ENCODE results near the gene CLCA4. TPM values are rescaled to one million over a fixed set of nuclear protein-coding genes. Genes with fewer than 3 reads are reported as not detected.

CLCA4 gene
- total RNA-seq, 1 experiment from 2014 or later = 0.08 TPM

DNA sequence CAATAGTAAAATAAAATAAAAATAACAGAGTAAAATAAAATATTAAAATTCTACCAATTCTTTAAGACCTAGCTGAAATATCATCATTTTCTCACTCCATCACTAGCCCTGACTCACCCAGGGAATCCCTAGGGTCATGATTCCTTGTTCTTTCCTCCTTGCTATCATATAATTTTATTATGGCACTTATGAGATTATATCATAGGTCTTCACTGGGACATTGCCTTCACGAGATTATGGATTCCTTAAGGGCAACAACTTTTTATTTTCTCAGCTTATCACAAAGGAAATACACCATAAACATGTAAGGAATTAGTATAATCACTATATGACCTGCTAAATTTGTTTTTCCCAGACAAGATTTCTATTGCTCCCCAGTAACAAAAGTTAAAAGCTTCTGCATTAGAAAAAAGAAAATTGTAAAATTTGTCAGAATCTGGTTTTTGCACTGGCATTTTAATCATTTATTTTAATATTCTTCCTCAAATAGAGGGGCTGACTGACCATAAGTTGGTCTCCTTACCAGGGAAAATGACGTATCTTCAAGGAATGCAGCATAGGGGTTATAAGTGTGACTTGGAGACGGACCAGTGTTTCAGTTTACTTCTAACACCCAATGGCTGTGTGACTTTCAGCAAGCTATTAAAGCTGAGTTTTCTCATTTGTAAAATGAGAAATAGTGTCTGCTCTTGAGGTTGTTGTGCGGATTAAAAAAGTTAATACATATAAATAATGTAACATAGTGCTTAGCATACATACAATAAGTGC is 8.8 kb upstream of the CLCA4 start:
- Histone ChIP-seq H3K9me3 (ENCODE audit: control insufficient read depth, insufficient read depth, low read depth, low read length) (no peaks in the 10 kb centered on the region), H3K36me3 (ENCODE audit: control insufficient read depth, insufficient read depth, low read length) (no peaks in the 10 kb centered on the region), H3K4me3 (ENCODE audit: low read depth in 2 of 2, low read length in 2 of 2) (no peak overlapping the region), H3K4me1 (ENCODE audit: control insufficient read depth, insufficient read depth, low read length) (no peaks in the 10 kb centered on the region), H3K27me3 (ENCODE audit: control insufficient read depth, insufficient read depth, low read length) (no peaks in the 10 kb centered on the region; the same call in 1 of the 2 replicates), H3K27ac (ENCODE audit: low read length) (no peak overlapping the region)
- ATAC-seq (no peak), DNase-seq (ENCODE audit: low read depth, low spot score) (no peak)
- BruUV-seq (replicated peaks) = no TSS peak
- TF ChIP-seq SIN3A (IDR thresholded peaks at IDR 0.05; ENCODE audit: borderline replicate concordance, insufficient read depth, low read depth, low read length) (no peak), POLR2AphosphoS5 (IDR thresholded peaks at IDR 0.05; ENCODE audit: low read depth, low read length) (no peak), TCF7L2 (IDR thresholded peaks at IDR 0.05; ENCODE audit: low read depth, low read length) (no peak)
- TF ChIP-seq, protein P1, sequence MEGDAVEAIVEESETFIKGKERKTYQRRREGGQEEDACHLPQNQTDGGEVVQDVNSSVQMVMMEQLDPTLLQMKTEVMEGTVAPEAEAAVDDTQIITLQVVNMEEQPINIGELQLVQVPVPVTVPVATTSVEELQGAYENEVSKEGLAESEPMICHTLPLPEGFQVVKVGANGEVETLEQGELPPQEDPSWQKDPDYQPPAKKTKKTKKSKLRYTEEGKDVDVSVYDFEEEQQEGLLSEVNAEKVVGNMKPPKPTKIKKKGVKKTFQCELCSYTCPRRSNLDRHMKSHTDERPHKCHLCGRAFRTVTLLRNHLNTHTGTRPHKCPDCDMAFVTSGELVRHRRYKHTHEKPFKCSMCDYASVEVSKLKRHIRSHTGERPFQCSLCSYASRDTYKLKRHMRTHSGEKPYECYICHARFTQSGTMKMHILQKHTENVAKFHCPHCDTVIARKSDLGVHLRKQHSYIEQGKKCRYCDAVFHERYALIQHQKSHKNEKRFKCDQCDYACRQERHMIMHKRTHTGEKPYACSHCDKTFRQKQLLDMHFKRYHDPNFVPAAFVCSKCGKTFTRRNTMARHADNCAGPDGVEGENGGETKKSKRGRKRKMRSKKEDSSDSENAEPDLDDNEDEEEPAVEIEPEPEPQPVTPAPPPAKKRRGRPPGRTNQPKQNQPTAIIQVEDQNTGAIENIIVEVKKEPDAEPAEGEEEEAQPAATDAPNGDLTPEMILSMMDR (IDR thresholded peaks at IDR 0.05) = no peak
- TF ChIP-seq, protein P2, sequence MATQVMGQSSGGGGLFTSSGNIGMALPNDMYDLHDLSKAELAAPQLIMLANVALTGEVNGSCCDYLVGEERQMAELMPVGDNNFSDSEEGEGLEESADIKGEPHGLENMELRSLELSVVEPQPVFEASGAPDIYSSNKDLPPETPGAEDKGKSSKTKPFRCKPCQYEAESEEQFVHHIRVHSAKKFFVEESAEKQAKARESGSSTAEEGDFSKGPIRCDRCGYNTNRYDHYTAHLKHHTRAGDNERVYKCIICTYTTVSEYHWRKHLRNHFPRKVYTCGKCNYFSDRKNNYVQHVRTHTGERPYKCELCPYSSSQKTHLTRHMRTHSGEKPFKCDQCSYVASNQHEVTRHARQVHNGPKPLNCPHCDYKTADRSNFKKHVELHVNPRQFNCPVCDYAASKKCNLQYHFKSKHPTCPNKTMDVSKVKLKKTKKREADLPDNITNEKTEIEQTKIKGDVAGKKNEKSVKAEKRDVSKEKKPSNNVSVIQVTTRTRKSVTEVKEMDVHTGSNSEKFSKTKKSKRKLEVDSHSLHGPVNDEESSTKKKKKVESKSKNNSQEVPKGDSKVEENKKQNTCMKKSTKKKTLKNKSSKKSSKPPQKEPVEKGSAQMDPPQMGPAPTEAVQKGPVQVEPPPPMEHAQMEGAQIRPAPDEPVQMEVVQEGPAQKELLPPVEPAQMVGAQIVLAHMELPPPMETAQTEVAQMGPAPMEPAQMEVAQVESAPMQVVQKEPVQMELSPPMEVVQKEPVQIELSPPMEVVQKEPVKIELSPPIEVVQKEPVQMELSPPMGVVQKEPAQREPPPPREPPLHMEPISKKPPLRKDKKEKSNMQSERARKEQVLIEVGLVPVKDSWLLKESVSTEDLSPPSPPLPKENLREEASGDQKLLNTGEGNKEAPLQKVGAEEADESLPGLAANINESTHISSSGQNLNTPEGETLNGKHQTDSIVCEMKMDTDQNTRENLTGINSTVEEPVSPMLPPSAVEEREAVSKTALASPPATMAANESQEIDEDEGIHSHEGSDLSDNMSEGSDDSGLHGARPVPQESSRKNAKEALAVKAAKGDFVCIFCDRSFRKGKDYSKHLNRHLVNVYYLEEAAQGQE (IDR thresholded peaks at IDR 0.05; ENCODE audit: insufficient read depth in 1 of 2, low read depth in 2 of 2, low read length in 1 of 2) = no peak
- CTCF ChIA-PET = no interaction called here
- POLR2A ChIA-PET = no interaction called here
- intact Hi-C loops (cut with micrococcal nuclease; ENCODE audit: unreplicated experiment) (no loop called here), in situ Hi-C loops (cut with HindIII; ENCODE audit: low pct_unique_long_range_greater_than_20kb, low sequenced_read_pairs) (no loop called here)

DNA sequence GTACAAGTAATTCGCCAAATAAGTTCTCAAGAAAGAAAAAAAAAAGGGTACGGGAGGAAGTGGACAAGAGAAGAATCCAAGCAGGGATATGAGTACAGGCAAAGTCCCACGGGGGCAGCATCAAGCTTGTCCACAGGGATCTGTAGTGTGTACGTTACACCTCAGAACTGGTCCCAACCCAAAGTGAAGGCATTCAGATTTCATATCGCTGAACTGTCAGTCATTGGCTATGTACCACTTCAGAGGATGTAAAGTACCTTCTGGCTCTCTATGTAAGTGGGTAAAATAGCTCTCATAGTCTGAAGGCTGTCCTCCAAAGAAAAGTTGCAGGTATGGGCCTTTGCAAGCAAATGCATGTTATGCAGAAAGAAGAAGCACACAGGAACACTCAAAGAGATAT is 8.1 kb upstream of the CLCA4 start:
- ChIA-PET CTCF (no interaction called here), POLR2A (no interaction called here)
- Histone ChIP-seq H3K4me3 (ENCODE audit: low read depth in 2 of 2, low read length in 2 of 2) (no peak overlapping the region), H3K36me3 (ENCODE audit: control insufficient read depth, insufficient read depth, low read length) (no peaks in the 10 kb centered on the region), H3K4me1 (ENCODE audit: control insufficient read depth, insufficient read depth, low read length) (no peaks in the 10 kb centered on the region), H3K27me3 (ENCODE audit: control insufficient read depth, insufficient read depth, low read length) (no peaks in the 10 kb centered on the region; the same call in 1 of the 2 replicates), H3K27ac (ENCODE audit: low read length) (no peak overlapping the region), H3K9me3 (ENCODE audit: control insufficient read depth, insufficient read depth, low read depth, low read length) (no peaks in the 10 kb centered on the region)
- in situ Hi-C loops (cut with HindIII; ENCODE audit: low pct_unique_long_range_greater_than_20kb, low sequenced_read_pairs) (no loop called here), intact Hi-C loops (cut with micrococcal nuclease; ENCODE audit: unreplicated experiment) (no loop called here)
- TF ChIP-seq, protein P2 (IDR thresholded peaks at IDR 0.05; ENCODE audit: insufficient read depth in 1 of 2, low read depth in 2 of 2, low read length in 1 of 2) = no peak
- TF ChIP-seq TCF7L2 (IDR thresholded peaks at IDR 0.05; ENCODE audit: low read depth, low read length) = no peak
- TF ChIP-seq SIN3A (IDR thresholded peaks at IDR 0.05; ENCODE audit: borderline replicate concordance, insufficient read depth, low read depth, low read length) = no peak
- TF ChIP-seq, protein P1 (IDR thresholded peaks at IDR 0.05) = no peak
- no peak for TF ChIP-seq POLR2AphosphoS5 (IDR thresholded peaks at IDR 0.05; ENCODE audit: low read depth, low read length)
- ATAC-seq = no peak
- DNase-seq (ENCODE audit: low read depth, low spot score) = no peak
- no TSS peak for BruUV-seq (replicated peaks)
